ENCODE data around the gene CYBA. TPM values are rescaled to one million over a fixed set of nuclear protein-coding genes. Genes with fewer than 3 reads are reported as not detected.

The CYBA gene
- total and polyA plus RNA-seq, 2 of the 13 experiments (the other 11 are each of a cell fraction or from before 2014, with no cell fraction given): 196 to 250 TPM

DNA sequence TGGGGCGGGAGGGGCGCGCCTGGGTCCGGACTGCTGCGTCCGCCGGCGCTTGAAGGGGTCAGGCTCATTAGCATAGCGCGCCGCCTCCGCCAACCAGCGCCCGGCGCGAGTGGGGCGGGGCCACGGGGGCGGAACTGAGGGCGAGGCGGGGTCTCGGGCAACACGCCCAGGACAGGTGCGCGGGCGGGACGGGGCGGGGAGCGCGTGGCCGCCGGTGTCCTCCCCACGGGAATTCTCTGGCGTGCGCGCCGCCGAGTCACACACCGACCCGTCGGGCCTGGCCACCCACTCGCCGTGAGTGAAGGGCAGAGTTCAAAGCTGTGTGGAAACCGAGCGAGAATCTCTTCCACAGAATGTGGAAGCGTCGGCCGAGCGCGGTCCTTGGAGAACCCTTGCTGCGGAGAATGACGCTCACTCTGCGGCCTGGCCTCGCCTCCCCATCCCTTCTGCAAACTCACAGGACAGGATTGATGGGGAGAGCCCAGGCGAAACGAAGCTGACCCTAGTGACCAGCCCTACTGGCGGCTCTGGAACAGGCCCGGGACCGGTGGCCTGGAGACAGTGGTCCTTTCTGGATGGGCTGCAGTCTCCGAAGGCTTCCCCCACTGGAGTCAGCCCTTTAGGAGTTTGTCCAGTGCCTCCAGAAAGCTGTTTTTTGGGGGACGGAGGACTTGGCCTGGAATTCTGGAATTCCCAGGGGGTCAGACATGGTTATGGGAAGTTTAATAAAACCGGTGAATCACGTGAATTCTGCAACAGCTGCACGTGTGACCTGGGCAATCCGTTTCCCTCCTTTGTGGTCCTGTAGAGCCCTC is 35.8 kb upstream of the CYBA start, which contains the start of gene SNAI3 (continued):
- TF ChIP-seq, protein P1, sequence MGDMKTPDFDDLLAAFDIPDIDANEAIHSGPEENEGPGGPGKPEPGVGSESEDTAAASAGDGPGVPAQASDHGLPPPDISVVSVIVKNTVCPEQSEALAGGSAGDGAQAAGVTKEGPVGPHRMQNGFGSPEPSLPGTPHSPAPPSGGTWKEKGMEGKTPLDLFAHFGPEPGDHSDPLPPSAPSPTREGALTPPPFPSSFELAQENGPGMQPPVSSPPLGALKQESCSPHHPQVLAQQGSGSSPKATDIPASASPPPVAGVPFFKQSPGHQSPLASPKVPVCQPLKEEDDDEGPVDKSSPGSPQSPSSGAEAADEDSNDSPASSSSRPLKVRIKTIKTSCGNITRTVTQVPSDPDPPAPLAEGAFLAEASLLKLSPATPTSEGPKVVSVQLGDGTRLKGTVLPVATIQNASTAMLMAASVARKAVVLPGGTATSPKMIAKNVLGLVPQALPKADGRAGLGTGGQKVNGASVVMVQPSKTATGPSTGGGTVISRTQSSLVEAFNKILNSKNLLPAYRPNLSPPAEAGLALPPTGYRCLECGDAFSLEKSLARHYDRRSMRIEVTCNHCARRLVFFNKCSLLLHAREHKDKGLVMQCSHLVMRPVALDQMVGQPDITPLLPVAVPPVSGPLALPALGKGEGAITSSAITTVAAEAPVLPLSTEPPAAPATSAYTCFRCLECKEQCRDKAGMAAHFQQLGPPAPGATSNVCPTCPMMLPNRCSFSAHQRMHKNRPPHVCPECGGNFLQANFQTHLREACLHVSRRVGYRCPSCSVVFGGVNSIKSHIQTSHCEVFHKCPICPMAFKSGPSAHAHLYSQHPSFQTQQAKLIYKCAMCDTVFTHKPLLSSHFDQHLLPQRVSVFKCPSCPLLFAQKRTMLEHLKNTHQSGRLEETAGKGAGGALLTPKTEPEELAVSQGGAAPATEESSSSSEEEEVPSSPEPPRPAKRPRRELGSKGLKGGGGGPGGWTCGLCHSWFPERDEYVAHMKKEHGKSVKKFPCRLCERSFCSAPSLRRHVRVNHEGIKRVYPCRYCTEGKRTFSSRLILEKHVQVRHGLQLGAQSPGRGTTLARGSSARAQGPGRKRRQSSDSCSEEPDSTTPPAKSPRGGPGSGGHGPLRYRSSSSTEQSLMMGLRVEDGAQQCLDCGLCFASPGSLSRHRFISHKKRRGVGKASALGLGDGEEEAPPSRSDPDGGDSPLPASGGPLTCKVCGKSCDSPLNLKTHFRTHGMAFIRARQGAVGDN (CRISPR knock-in tag; IDR thresholded peaks at IDR 0.05): peak; percentile 93
- TF ChIP-seq ZBTB1 (CRISPR knock-in tag; IDR thresholded peaks at IDR 0.05; ENCODE audit: borderline replicate concordance): no peak
- TF ChIP-seq ZNF607 (CRISPR knock-in tag; IDR thresholded peaks at IDR 0.05; ENCODE audit: borderline replicate concordance): peak; percentile 89
- TF ChIP-seq, protein P2, sequence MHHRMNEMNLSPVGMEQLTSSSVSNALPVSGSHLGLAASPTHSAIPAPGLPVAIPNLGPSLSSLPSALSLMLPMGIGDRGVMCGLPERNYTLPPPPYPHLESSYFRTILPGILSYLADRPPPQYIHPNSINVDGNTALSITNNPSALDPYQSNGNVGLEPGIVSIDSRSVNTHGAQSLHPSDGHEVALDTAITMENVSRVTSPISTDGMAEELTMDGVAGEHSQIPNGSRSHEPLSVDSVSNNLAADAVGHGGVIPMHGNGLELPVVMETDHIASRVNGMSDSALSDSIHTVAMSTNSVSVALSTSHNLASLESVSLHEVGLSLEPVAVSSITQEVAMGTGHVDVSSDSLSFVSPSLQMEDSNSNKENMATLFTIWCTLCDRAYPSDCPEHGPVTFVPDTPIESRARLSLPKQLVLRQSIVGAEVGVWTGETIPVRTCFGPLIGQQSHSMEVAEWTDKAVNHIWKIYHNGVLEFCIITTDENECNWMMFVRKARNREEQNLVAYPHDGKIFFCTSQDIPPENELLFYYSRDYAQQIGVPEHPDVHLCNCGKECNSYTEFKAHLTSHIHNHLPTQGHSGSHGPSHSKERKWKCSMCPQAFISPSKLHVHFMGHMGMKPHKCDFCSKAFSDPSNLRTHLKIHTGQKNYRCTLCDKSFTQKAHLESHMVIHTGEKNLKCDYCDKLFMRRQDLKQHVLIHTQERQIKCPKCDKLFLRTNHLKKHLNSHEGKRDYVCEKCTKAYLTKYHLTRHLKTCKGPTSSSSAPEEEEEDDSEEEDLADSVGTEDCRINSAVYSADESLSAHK (CRISPR knock-in tag; IDR thresholded peaks at IDR 0.05; ENCODE audit: borderline replicate concordance): peak; percentile 53; the same call in 1 of the 2 replicates
- peak; percentile 34; the same call in 1 of the 2 replicates for TF ChIP-seq MAZ (IDR thresholded peaks at IDR 0.05; ENCODE audit: borderline replicate concordance, low read depth, low read length)
- peak; percentile 61; the same call in 1 of the 2 replicates for TF ChIP-seq MAZ (CRISPR knock-in tag; IDR thresholded peaks at IDR 0.05; ENCODE audit: low read depth)
- peak; percentile 84 for TF ChIP-seq MYC (CRISPR knock-in tag; IDR thresholded peaks at IDR 0.05; ENCODE audit: borderline replicate concordance)
- no peak for TF ChIP-seq ZNF530 (CRISPR knock-in tag; IDR thresholded peaks at IDR 0.05; ENCODE audit: low read depth)
- TF ChIP-seq ZNF367 (CRISPR knock-in tag; IDR thresholded peaks at IDR 0.05; ENCODE audit: borderline replicate concordance): peak; percentile 22; the same call in 1 of the 2 replicates
- no peak for TF ChIP-seq RAD51 (IDR thresholded peaks at IDR 0.05; ENCODE audit: borderline replicate concordance)
- TF ChIP-seq GLI4 (CRISPR knock-in tag; IDR thresholded peaks at IDR 0.05; ENCODE audit: borderline replicate concordance): no peak
- TF ChIP-seq HOXA9 (CRISPR knock-in tag; IDR thresholded peaks at IDR 0.05; ENCODE audit: borderline replicate concordance): no peak
- TF ChIP-seq PHB2 (IDR thresholded peaks at IDR 0.05; ENCODE audit: partially characterized antibody): no peak
- no peak for TF ChIP-seq ZNF264 (CRISPR knock-in tag; IDR thresholded peaks at IDR 0.05)
- peak; percentile 47; the same call in 1 of the 2 replicates for TF ChIP-seq ZNF713 (CRISPR knock-in tag; IDR thresholded peaks at IDR 0.05)
- 0 out of 2 replicates have a peak, but pooled peaks have one; percentile 67 for TF ChIP-seq ZNF567 (CRISPR knock-in tag; IDR thresholded peaks at IDR 0.05; ENCODE audit: borderline replicate concordance)
- no peak for TF ChIP-seq ZNF883 (CRISPR knock-in tag; IDR thresholded peaks at IDR 0.05; ENCODE audit: not compliant biosample characterization)
- TF ChIP-seq, protein P3, sequence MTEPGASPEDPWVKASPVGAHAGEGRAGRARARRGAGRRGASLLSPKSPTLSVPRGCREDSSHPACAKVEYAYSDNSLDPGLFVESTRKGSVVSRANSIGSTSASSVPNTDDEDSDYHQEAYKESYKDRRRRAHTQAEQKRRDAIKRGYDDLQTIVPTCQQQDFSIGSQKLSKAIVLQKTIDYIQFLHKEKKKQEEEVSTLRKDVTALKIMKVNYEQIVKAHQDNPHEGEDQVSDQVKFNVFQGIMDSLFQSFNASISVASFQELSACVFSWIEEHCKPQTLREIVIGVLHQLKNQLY (CRISPR knock-in tag; IDR thresholded peaks at IDR 0.05): peak; percentile 50
